Measurements from ENCODE around the gene CNTNAP2.

- TF ChIP-seq ZSCAN23 (tag by site-specific recombination; IDR thresholded peaks at IDR 0.05) = no peak
- no peak for TF ChIP-seq CTCF (tag by site-specific recombination; IDR thresholded peaks at IDR 0.05)
- TF ChIP-seq ZSCAN5A (tag by site-specific recombination; IDR thresholded peaks at IDR 0.05) = no peak
- no peak for TF ChIP-seq ZNF777 (tag by site-specific recombination; IDR thresholded peaks at IDR 0.05; ENCODE audit: borderline replicate concordance)
- TF ChIP-seq ZNF785 (tag by site-specific recombination; IDR thresholded peaks at IDR 0.05) = no peak
- TF ChIP-seq ZNF121 (tag by site-specific recombination; IDR thresholded peaks at IDR 0.05) = no peak
- no peak for TF ChIP-seq REST (tag by site-specific recombination; IDR thresholded peaks at IDR 0.05)
- no peak for TF ChIP-seq ZNF146 (tag by site-specific recombination; IDR thresholded peaks at IDR 0.05)
- TF ChIP-seq ZNF776 (tag by site-specific recombination; IDR thresholded peaks at IDR 0.05; ENCODE audit: borderline replicate concordance) = no peak
- no peak for TF ChIP-seq RBAK (tag by site-specific recombination; IDR thresholded peaks at IDR 0.05)
Measured at GRCh38 chr7:146741911-146742310, 625.3 kb downstream of the CNTNAP2 start.
